Vagina (tissue), 2 donors: ENCODE results near the gene NBPF3.

ENCODE experiments used
- POLR2A ChIP-seq, 2 donors: fragments of 450-650 bp; IDR thresholded peaks; one replicate each; pipeline ENCODE4 v1.6.1; 2017; ENCODE audit warnings: antibody characterized with exemption in 2 of 2, mild to moderate bottlenecking in 2 of 2, moderate library complexity in 2 of 2
- POLR2AphosphoS5 ChIP-seq, 2 donors: sonication (generic); formaldehyde crosslinking; IDR thresholded peaks; one replicate each; pipeline ENCODE4 v1.9.0; 2017; ENCODE audit warnings: antibody characterized with exemption in 2 of 2, mild to moderate bottlenecking in 2 of 2, low read depth in 1 of 2; ENCODE audit not compliant: insufficient read depth in 1 of 2
- TF ChIP-seq, protein P1 (sequence below), 3 experiments: fragments of 450-650 bp in 2 of 3; fragments of 200-600 bp in 1 of 3; sonication (generic) in 1 of 3; IDR thresholded peaks; one replicate each; pipeline ENCODE4 v1.5.1; 2017 to 2019; ENCODE audit warnings: antibody characterized with exemption in 3 of 3, mild to moderate bottlenecking in 2 of 3, moderate library complexity in 2 of 3

GRCh38 chr1:21520899-21521716 is 81.2 kb downstream of the NBPF3 start:
- TF ChIP-seq, protein P1, sequence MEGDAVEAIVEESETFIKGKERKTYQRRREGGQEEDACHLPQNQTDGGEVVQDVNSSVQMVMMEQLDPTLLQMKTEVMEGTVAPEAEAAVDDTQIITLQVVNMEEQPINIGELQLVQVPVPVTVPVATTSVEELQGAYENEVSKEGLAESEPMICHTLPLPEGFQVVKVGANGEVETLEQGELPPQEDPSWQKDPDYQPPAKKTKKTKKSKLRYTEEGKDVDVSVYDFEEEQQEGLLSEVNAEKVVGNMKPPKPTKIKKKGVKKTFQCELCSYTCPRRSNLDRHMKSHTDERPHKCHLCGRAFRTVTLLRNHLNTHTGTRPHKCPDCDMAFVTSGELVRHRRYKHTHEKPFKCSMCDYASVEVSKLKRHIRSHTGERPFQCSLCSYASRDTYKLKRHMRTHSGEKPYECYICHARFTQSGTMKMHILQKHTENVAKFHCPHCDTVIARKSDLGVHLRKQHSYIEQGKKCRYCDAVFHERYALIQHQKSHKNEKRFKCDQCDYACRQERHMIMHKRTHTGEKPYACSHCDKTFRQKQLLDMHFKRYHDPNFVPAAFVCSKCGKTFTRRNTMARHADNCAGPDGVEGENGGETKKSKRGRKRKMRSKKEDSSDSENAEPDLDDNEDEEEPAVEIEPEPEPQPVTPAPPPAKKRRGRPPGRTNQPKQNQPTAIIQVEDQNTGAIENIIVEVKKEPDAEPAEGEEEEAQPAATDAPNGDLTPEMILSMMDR (IDR thresholded peaks at IDR 0.05), result no peak
- TF ChIP-seq POLR2A (IDR thresholded peaks at IDR 0.05) (no peak), POLR2AphosphoS5 (IDR thresholded peaks at IDR 0.05; ENCODE audit: insufficient read depth in 1 of 2, low read depth in 1 of 2) (no peak)
